Brain microvascular endothelial cell (primary cell): Measurements from ENCODE around the gene TEKTIP1.

ENCODE experiments used
- DNase-seq: peaks from one replicate; pipeline ENCODE4 v3.0.0-alpha.2; 2020
- H3K27ac ChIP-seq: fragments of 250-450 bp; sonication (Bioruptor Pico); 2 replicates; pipeline ENCODE4 v1.5.1; 2020; ENCODE audit warnings: mild to moderate bottlenecking, moderate library complexity
- H3K27me3 ChIP-seq: fragments of 250-450 bp; sonication (Bioruptor Pico); replicated peaks from 2 replicates; pipeline ENCODE4 v1.5.1; 2020; ENCODE audit warnings: mild to moderate bottlenecking
- H3K36me3 ChIP-seq: fragments of 250-450 bp; sonication (Bioruptor Pico); replicated peaks from 2 replicates; pipeline ENCODE4 v1.5.1; 2020; ENCODE audit warnings: mild to moderate bottlenecking
- H3K4me3 ChIP-seq: 2 replicates; pipeline ENCODE4 v1.5.1; 2011; ENCODE audit warnings: low read depth, mild to moderate bottlenecking, control low read depth, low read length, moderate library complexity
- CTCF ChIP-seq: IDR thresholded peaks from 2 replicates; pipeline ENCODE4 v1.5.1; 2011; ENCODE audit warnings: low read depth, mild to moderate bottlenecking, moderate library complexity, low read length, control low read depth, inconsistent platforms; ENCODE audit errors: missing control alignments
- in situ Hi-C: cut with HindIII; loops from 2 replicates; pipeline ENCODE4 v1.10.0; 2017; ENCODE audit warnings: low sequenced_read_pairs, low pct_ligation_motif_present

The TEKTIP1 gene

GRCh38 chr19:3500429-3501101, 38.4 kb upstream of the TEKTIP1 start, which contains the start of gene DOHH:
Gene DOHH, minus strand, starts transcription at chr19:3500674. Its CDS starts 3,860 bp downstream, at chr19:3496814.
- DNase-seq: peak; percentile 96
- Histone ChIP-seq H3K36me3 (peaks cover 16% of the 10 kb centered on the region), H3K27me3 (no peaks in the 10 kb centered on the region), H3K27ac (peak within 1 kb of the TSS; percentile 100), H3K4me3 (peak within 1 kb of the TSS; percentile 93)
- in situ Hi-C loops: no loop called here
- no peak for TF ChIP-seq CTCF

GRCh38 chr19:3501780-3502179, 37.2 kb upstream of the TEKTIP1 start:
- Histone ChIP-seq H3K27ac (no peak overlapping the region), H3K36me3 (peaks cover 7% of the 10 kb centered on the region), H3K27me3 (no peaks in the 10 kb centered on the region), H3K4me3 (no peak overlapping the region)
- no peak for DNase-seq
- no peak for TF ChIP-seq CTCF
- in situ Hi-C loops: no loop called here

DNA sequence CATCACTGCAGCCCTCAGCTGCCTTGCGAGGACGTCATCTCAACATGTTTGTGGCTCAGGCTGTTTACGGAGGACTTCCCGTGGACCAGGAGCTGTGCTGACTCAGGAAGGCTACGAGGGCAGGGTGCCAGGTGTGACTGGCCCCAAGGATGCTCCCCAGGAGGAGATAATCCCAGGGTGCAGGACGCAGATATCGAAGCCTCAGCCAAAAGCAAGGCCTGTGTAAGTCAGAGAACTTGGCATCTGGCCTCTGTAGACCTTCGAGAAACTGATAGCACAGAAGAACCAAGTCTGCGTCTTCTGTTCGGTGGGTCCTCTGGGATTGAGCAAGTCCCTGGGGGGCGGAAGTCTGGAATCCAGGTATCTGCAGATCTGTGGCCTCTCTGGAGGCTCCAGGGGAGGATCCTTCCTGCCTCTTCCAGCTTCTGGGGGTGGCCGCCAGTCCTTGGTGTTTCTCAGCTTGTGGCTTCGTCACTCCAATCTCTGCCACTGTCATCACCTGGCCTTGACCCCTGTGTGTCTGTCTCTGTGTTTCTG, 35.9 kb upstream of the TEKTIP1 start:
- no peak for DNase-seq
- no peak overlapping the region for H3K4me3 ChIP-seq

DNA sequence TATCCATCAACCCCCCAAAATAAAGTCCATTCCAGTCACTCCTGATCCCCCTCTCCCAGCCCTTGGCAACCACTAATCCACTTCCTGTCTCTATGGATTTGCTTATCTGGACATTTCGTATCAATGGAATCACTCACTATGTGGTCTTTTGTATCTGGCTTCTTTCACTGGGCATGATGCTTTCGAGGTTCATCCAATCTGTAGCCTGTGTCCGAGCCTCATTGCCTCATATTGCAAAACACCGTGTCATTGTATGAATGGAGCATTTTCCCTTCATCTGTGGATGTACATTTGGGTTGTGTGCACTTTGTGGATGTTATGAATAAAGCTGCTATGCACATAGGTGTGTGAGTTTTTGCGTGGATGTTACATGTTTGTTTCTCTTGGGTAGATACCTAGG, 34.2 kb upstream of the TEKTIP1 start:
- peaks cover 6% of the 10 kb centered on the region for H3K36me3 ChIP-seq
- H3K4me3 ChIP-seq: no peak overlapping the region
- H3K27ac ChIP-seq: no peak overlapping the region
- H3K27me3 ChIP-seq: no peaks in the 10 kb centered on the region
- in situ Hi-C loops: no loop called here
- DNase-seq: no peak
- TF ChIP-seq CTCF: no peak

More for the DNA sequence above, 35.9 kb upstream of the TEKTIP1 start:
- in situ Hi-C loops: no loop called here
- Histone ChIP-seq H3K27me3 (no peaks in the 10 kb centered on the region), H3K36me3 (peaks cover 4% of the 10 kb centered on the region), H3K27ac (no peak overlapping the region)
- no peak for TF ChIP-seq CTCF

DNA sequence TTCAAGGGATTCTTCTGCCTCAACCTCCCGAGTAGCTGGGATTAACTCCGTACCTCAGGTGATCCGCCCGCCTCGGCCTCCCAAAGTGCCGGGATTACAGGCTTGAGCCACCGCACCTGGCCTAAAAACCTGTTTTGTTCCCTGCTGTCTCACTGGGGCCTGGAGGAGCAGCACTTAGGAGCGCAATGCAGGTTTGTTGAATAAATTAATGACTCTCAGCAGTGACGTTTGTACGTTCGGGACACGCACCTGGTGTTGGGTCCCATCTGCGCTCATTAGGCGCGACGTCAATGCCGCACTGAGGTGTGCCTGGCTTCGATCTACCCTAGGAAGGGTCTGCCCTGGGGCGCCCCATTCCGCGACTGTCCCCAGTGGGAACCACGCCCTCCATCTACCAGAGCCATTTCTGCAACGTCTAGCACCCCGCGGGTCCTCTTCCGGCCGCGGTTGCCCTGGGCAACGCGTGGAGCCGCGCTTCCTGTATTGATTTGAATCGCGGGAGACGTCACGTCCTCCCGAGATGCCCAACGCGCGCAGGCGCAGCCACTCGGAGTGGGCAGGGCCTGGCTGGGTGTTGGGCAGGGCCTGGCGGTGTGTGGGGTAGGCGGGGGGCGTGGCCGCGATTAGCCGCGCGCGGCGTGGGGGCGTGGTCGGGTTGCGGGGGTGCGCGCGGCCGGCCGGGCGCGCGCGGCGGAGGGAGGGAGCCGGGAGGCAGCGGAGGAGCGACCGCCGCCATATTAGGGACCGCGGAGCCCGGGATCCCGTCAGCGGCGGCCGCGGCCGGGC, 33.2 kb upstream of the TEKTIP1 start, which contains the start of gene FZR1:
TSS of gene FZR1 (plus strand) at position 714 of the 786 bp plus-strand sequence. CDS start 16,679 bp downstream, outside the sequence.
- Histone ChIP-seq H3K4me3 (peak within 1 kb of the TSS; percentile 82), H3K27me3 (no peaks in the 10 kb centered on the region), H3K27ac (peak within 1 kb of the TSS; percentile 79), H3K36me3 (peaks cover 14% of the 10 kb centered on the region)
- no peak for TF ChIP-seq CTCF
- DNase-seq: peak; percentile 98
- in situ Hi-C loops: no loop called here
